Smooth muscle cell (in vitro differentiated cells): Measurements from ENCODE around the gene RBM38. TPM values are rescaled to one million over a fixed set of nuclear protein-coding genes. Genes with fewer than 3 reads are reported as not detected.

Experiments used
- DNase-seq: peaks from one replicate; lab custom pipeline; 2025; ENCODE audit not compliant: unreplicated experiment; lab: John Stamatoyannopoulos, UW
- H2AFZ ChIP-seq: fragments of 200-600 bp; sonication (generic); 2 replicates; pipeline ENCODE4 v1.6.0; 2016; ENCODE audit warnings: antibody characterized with exemption, low read depth, mild to moderate bottlenecking
- H3F3A ChIP-seq: fragments of 200-600 bp; sonication (generic); 2 replicates; pipeline ENCODE4 v1.6.0; 2017; ENCODE audit warnings: antibody characterized with exemption, low read depth
- H3K27ac ChIP-seq: fragments of 200-600 bp; sonication (generic); 2 replicates; pipeline ENCODE4 v1.5.1; 2016; ENCODE audit warnings: low read depth, mild to moderate bottlenecking
- H3K27me3 ChIP-seq: fragments of 200-600 bp; sonication (generic); 2 replicates; pipeline ENCODE4 v1.6.1; 2016; ENCODE audit warnings: low read depth, mild to moderate bottlenecking
- H3K36me3 ChIP-seq: fragments of 200-600 bp; sonication (generic); 2 replicates; pipeline ENCODE4 v1.5.1; 2016; ENCODE audit warnings: low read depth
- H3K4me1 ChIP-seq: fragments of 200-600 bp; sonication (generic); 2 replicates; pipeline ENCODE4 v1.5.1; 2016; ENCODE audit warnings: low read depth
- H3K4me2 ChIP-seq: fragments of 200-600 bp; sonication (generic); 2 replicates; pipeline ENCODE4 v1.6.0; 2016; ENCODE audit warnings: mild to moderate bottlenecking
- H3K4me3 ChIP-seq: fragments of 200-600 bp; sonication (generic); 2 replicates; pipeline ENCODE4 v1.5.1; 2016; ENCODE audit warnings: mild to moderate bottlenecking
- H3K79me2 ChIP-seq: fragments of 200-600 bp; sonication (generic); 2 replicates; pipeline ENCODE4 v1.6.0; 2016; ENCODE audit warnings: low read depth, mild to moderate bottlenecking
- H3K9ac ChIP-seq: fragments of 200-600 bp; sonication (generic); 2 replicates; pipeline ENCODE4 v1.6.0; 2016; ENCODE audit warnings: low read depth
- H3K9me3 ChIP-seq: fragments of 200-600 bp; sonication (generic); replicated peaks from 2 replicates; pipeline ENCODE4 v1.5.1; 2016; ENCODE audit warnings: low read depth
- H4K20me1 ChIP-seq: fragments of 200-600 bp; sonication (generic); 2 replicates; pipeline ENCODE4 v1.6.0; 2016; ENCODE audit warnings: low read depth
- CTCF ChIP-seq: fragments of 200-600 bp; sonication (generic); IDR thresholded peaks from 2 replicates; pipeline ENCODE4 v1.5.1; 2017; ENCODE audit warnings: borderline replicate concordance, mild to moderate bottlenecking, antibody characterized with exemption; ENCODE audit not compliant: insufficient read depth, poor library complexity, severe bottlenecking
- WGBS: methylation state at CpG from one replicate; pipeline ENCODE4 v1.1.7; 2016; ENCODE audit warnings: low lambda C conversion rate; 5-methylcytosine and 5-hydroxymethylcytosine counted together
- polyA plus RNA-seq: library from polyadenylated mRNA; unstranded; fragments of >200 nt; fragmentation: Nextera tagmentation; extraction: Ambion mirVana; gene quantifications from 2 replicates; pipeline ENCODE4 v1.2.1, GENCODE V29; 2016
- total RNA-seq: library from RNA; depleted of rRNA; stranded (reverse); fragments of >200 nt; gene quantifications from 2 replicates; pipeline ENCODE4 v1.2.3, GENCODE V29; 2014

RBM38 gene
- total and polyA plus RNA-seq, 2 experiments from 2014 or later: 12.0 to 12.7 TPM

GRCh38 chr20:57408131-57408530 is 16.9 kb downstream of the RBM38 start:
- Histone ChIP-seq H3K9me3 (no peaks in the 10 kb centered on the region), H3K9ac (no peak overlapping the region), H2AFZ (no peak overlapping the region), H4K20me1 (no peaks in the 10 kb centered on the region), H3K27ac (no peak overlapping the region), H3K36me3 (no peaks in the 10 kb centered on the region), H3K4me3 (no peak overlapping the region), H3K79me2 (no peaks in the 10 kb centered on the region), H3K4me2 (no peak overlapping the region), H3F3A (peaks cover 4% of the 10 kb centered on the region), H3K27me3 (no peaks in the 10 kb centered on the region), H3K4me1 (peaks cover 7% of the 10 kb centered on the region)
- no peak for DNase-seq
- WGBS: 77% methylated on average over 13 of the region's 13 CpGs
- no peak for TF ChIP-seq CTCF

- DNase-seq: no peak
These were observed 17.5 kb downstream of the RBM38 start for GRCh38 chr20:57408536-57409233.

GRCh38 chr20:57409316-57409671 is 18.1 kb downstream of the RBM38 start:
- Histone ChIP-seq H4K20me1 (no peaks in the 10 kb centered on the region), H3K4me1 (peaks cover 7% of the 10 kb centered on the region), H3F3A (peaks cover 4% of the 10 kb centered on the region), H3K27me3 (no peaks in the 10 kb centered on the region), H3K9me3 (no peaks in the 10 kb centered on the region), H3K27ac (no peak overlapping the region), H3K4me2 (no peak overlapping the region), H3K79me2 (no peaks in the 10 kb centered on the region), H2AFZ (no peak overlapping the region), H3K4me3 (no peak overlapping the region), H3K9ac (no peak overlapping the region), H3K36me3 (no peaks in the 10 kb centered on the region)
- 90% methylated on average over 16 of the region's 16 CpGs for WGBS
- no peak for TF ChIP-seq CTCF
- DNase-seq: no peak

More at GRCh38 chr20:57408536-57409233, 17.5 kb downstream of the RBM38 start:
- Histone ChIP-seq H3K9me3 (no peaks in the 10 kb centered on the region), H3F3A (peaks cover 4% of the 10 kb centered on the region), H3K79me2 (no peaks in the 10 kb centered on the region), H3K4me3 (no peak overlapping the region), H3K4me2 (no peak overlapping the region), H4K20me1 (no peaks in the 10 kb centered on the region), H3K36me3 (no peaks in the 10 kb centered on the region), H3K9ac (no peak overlapping the region), H3K4me1 (peaks cover 7% of the 10 kb centered on the region), H2AFZ (no peak overlapping the region), H3K27ac (no peak overlapping the region), H3K27me3 (no peaks in the 10 kb centered on the region)
- no peak for TF ChIP-seq CTCF
- WGBS: 95% methylated on average over 29 of the region's 29 CpGs

GRCh38 chr20:57409672-57410397 is 18.6 kb downstream of the RBM38 start:
- Histone ChIP-seq H3K79me2 (no peaks in the 10 kb centered on the region), H3K27ac (no peak overlapping the region), H4K20me1 (no peaks in the 10 kb centered on the region), H3K36me3 (no peaks in the 10 kb centered on the region), H3K27me3 (no peaks in the 10 kb centered on the region), H3K4me2 (peak overlapping the region; percentile 28), H3K9ac (no peak overlapping the region), H3F3A (peaks cover 4% of the 10 kb centered on the region), H3K4me1 (peaks cover 7% of the 10 kb centered on the region), H3K4me3 (no peak overlapping the region), H2AFZ (no peak overlapping the region), H3K9me3 (no peaks in the 10 kb centered on the region)
- DNase-seq: no peak
- TF ChIP-seq CTCF: no peak
- WGBS: 17% methylated on average over 14 of the region's 14 CpGs
